Right lobe of liver (tissue), 6 donors: ENCODE data around the gene WDR73. TPM values are rescaled to one million over a fixed set of nuclear protein-coding genes. Genes with fewer than 3 reads are reported as not detected.

Source experiments
- ATAC-seq, 4 donors: fragments of 200-7000 bp; cut with Tn5 transposase; one replicate each; pipeline ENCODE4 v1.9.1; 2020; ENCODE audit warnings: mild to moderate bottlenecking in 4 of 4, moderate library complexity in 4 of 4
- DNase-seq, 3 donors: peaks; one replicate each; pipeline ENCODE4 v3.0.0-alpha.2; 2020
- H3K27ac ChIP-seq, 3 donors: fragments of 200-600 bp; one replicate each; pipeline ENCODE4 v1.8.0; 2022
- H3K27me3 ChIP-seq, 2 donors: fragments of 200-600 bp; one replicate each; pipeline ENCODE4 v1.8.0; 2022
- H3K36me3 ChIP-seq, 4 donors: fragments of 200-600 bp; sonication (generic) in 1 of 4; one replicate each; pipeline versions ENCODE4 v1.5.1 to v1.8.0; 2017 to 2022; ENCODE audit warnings: control low read depth in 1 of 4
- H3K4me1 ChIP-seq, 4 donors: fragments of 200-600 bp; sonication (generic) in 1 of 4; one replicate each; pipeline versions ENCODE4 v1.5.1 to v1.8.0; 2017 to 2022; ENCODE audit warnings: control low read depth in 1 of 4
- H3K4me3 ChIP-seq, 3 donors: fragments of 200-600 bp; one replicate each; pipeline ENCODE4 v1.8.0; 2022
- H3K9me3 ChIP-seq, 4 donors: fragments of 200-600 bp; sonication (generic) in 1 of 4; one replicate each; pipeline versions ENCODE4 v1.5.1 to v1.8.0; 2017 to 2022; ENCODE audit warnings: control low read depth in 1 of 4
- POLR2A ChIP-seq: fragments of 450-650 bp; IDR thresholded peaks from one replicate; pipeline ENCODE4 v1.6.1; 2017; ENCODE audit warnings: antibody characterized with exemption, mild to moderate bottlenecking
- WGBS: methylation state at CpG from one replicate; pipeline ENCODE4 v1.1.6; 2018; ENCODE audit warnings: low coverage, low lambda C conversion rate; ENCODE audit not compliant: insufficient coverage; ENCODE audit errors: missing lambda C conversion rate; 5-methylcytosine and 5-hydroxymethylcytosine counted together
- intact Hi-C, 2 donors: fragments of 100-400 bp; cut with DNase I; formaldehyde crosslinking; loops; one replicate each; pipeline versions ENCODE4 v1.11.2 to v1.14.1; 2022
- total RNA-seq, 6 experiments: library from RNA; depleted of rRNA in 2 of 6; stranded (reverse); fragments of >200 nt in 2 of 6; fragmentation: NEBNext Ultra II Directional in 3 of 6; extraction: Animal tissue kit (Norgen Biotek cat#: 25700) in 3 of 6; gene quantifications; one replicate each; pipeline versions ENCODE4 v1.1.0 to v1.2.4, GENCODE V29; 2016 to 2023
- TF ChIP-seq, protein P1 (sequence below), 4 donors: fragments of 200-600 bp in 3 of 4; fragments of 450-650 bp in 1 of 4; IDR thresholded peaks; one replicate each; pipeline versions ENCODE4 v1.5.1 to v1.8.0; 2016 to 2022; ENCODE audit warnings: antibody characterized with exemption in 4 of 4, mild to moderate bottlenecking in 2 of 4
- donor health status: DM: no; HTN: yes; CAD: no.
- donor health status: DM: no; HTN: no; CAD: no.
- donor health status: DM: no; HTN: no; CAD: no.
- donor health status: DM: no; HTN: yes; CAD: no.
- donor health status: DM: no; HTN: yes; CAD: no.

Gene WDR73
- total RNA-seq, 6 experiments from 2014 or later: 6.3 to 11.1 (median 8.1) TPM

DNA sequence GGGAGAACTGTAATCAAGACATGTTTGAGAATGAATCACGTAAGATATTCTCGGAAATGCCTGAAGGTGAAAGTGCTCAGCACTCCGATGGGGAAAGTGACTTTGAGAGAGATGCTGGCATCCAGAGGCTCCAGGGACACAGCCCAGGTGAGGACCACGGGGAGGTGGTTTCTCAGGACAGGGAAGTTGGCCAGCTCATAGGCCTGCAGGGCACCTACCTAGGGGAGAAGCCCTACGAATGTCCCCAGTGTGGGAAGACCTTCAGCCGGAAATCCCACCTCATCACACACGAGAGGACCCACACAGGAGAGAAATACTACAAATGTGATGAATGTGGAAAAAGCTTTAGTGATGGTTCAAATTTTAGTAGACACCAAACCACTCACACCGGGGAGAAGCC is 33.5 kb downstream of the WDR73 start:
- Histone ChIP-seq H3K27me3 (no peaks in the 10 kb centered on the region), H3K9me3 (peaks cover 0 to 12% (median 4%) of the 10 kb centered on the region in 4 donors), H3K4me3 (no peak overlapping the region), H3K27ac (no peak overlapping the region), H3K4me1 (no peaks in the 10 kb centered on the region), H3K36me3 (peaks cover 0 to 15% (median 9%) of the 10 kb centered on the region in 4 donors)
- 87% methylated on average over 4 of the region's 8 CpGs for WGBS
- TF ChIP-seq POLR2A: no peak
- TF ChIP-seq, protein P1, sequence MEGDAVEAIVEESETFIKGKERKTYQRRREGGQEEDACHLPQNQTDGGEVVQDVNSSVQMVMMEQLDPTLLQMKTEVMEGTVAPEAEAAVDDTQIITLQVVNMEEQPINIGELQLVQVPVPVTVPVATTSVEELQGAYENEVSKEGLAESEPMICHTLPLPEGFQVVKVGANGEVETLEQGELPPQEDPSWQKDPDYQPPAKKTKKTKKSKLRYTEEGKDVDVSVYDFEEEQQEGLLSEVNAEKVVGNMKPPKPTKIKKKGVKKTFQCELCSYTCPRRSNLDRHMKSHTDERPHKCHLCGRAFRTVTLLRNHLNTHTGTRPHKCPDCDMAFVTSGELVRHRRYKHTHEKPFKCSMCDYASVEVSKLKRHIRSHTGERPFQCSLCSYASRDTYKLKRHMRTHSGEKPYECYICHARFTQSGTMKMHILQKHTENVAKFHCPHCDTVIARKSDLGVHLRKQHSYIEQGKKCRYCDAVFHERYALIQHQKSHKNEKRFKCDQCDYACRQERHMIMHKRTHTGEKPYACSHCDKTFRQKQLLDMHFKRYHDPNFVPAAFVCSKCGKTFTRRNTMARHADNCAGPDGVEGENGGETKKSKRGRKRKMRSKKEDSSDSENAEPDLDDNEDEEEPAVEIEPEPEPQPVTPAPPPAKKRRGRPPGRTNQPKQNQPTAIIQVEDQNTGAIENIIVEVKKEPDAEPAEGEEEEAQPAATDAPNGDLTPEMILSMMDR (IDR thresholded peaks at IDR 0.05): no peak
- no peak for ATAC-seq
- intact Hi-C loops: no loop called here
- DNase-seq: peak in 1 of 3 donors; percentile 4

DNA sequence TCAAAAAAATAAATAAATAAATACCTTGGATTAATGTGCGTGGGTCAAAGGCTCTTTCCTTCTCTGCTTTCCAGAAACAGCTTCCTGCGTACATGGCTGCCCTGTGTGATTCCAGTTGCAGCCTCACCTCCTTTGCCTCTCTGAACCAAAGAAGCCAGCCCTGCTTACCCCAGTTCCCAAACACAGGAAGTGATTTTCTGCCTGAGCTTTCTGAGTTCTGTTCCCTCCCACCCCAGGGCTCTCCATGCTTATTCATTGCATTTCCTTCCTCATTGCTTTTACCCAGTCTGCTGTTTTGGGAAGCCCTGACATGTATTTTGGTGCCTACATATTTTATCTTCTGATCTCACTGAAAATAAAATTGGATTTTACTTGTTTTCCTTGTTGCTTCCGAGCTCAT is 37.8 kb downstream of the WDR73 start:
- intact Hi-C loops: no loop called here
- ATAC-seq (peak; percentile 59 to 76 (median 71)), DNase-seq (peak in 1 of 3 donors; percentile 39)
- Histone ChIP-seq H3K36me3 (peaks cover 0 to 7% (median 6%) of the 10 kb centered on the region in 4 donors), H3K9me3 (peaks cover 0 to 4% (median 4%) of the 10 kb centered on the region in 4 donors), H3K4me3 (no peak overlapping the region), H3K4me1 (no peaks in the 10 kb centered on the region), H3K27ac (peak overlapping the region in 1 of 3 donors; percentile 18), H3K27me3 (no peaks in the 10 kb centered on the region)
- TF ChIP-seq, protein P1 (IDR thresholded peaks at IDR 0.05): no peak
- no peak for TF ChIP-seq POLR2A
- WGBS: 28% methylated on average over 2 of the region's 3 CpGs

- no peaks in the 10 kb centered on the region for H3K27me3 ChIP-seq
- intact Hi-C loops: no loop called here
- TF ChIP-seq, protein P1 (IDR thresholded peaks at IDR 0.05): no peak
- no peak for TF ChIP-seq POLR2A
- H3K4me1 ChIP-seq: peaks cover 0 to 29% (median 7%) of the 10 kb centered on the region in 4 donors
- no peaks in the 10 kb centered on the region for H3K9me3 ChIP-seq
- WGBS: 96% methylated on average over 7 of the region's 7 CpGs
- no peak for ATAC-seq
- H3K36me3 ChIP-seq: no peaks in the 10 kb centered on the region
- H3K4me3 ChIP-seq: no peak overlapping the region
- H3K27ac ChIP-seq: no peak overlapping the region
- no peak for DNase-seq
These were observed 42.5 kb downstream of the WDR73 start for GRCh38 chr15:84611631-84612030.

- TF ChIP-seq, protein P1 (IDR thresholded peaks at IDR 0.05): no peak
- TF ChIP-seq POLR2A: no peak
- Histone ChIP-seq H3K36me3 (no peaks in the 10 kb centered on the region), H3K9me3 (no peaks in the 10 kb centered on the region), H3K4me3 (no peak overlapping the region), H3K4me1 (peaks cover 0 to 46% (median 14%) of the 10 kb centered on the region in 4 donors), H3K27me3 (no peaks in the 10 kb centered on the region), H3K27ac (peak overlapping the region in 2 of 3 donors; percentile 25 to 57)
- DNase-seq: peak in 2 of 3 donors; percentile 59 to 66
- intact Hi-C loops: no loop called here
- 66% methylated on average over 9 of the region's 11 CpGs for WGBS
- ATAC-seq: peak; percentile 18 to 63 (median 47)
These were observed 44.1 kb downstream of the WDR73 start for GRCh38 chr15:84609818-84610525.
